HepG2 (cell line): ENCODE data around the gene ABCC3. TPM values are rescaled to one million over a fixed set of nuclear protein-coding genes. Genes with fewer than 3 reads are reported as not detected.

Experiments used
- ATAC-seq: fragments of 200-7000 bp; cut with Tn5 transposase; 3 replicates; pipeline ENCODE4 v1.9.1; 2020; ENCODE audit warnings: mild to moderate bottlenecking, moderate library complexity
- BruUV-seq: library from RNA; stranded (reverse); fragments of 400-500 nt; replicated peaks from 2 replicates; lab custom pipeline; 2021; lab: Mats Ljungman, UMichigan
- CTCF ChIA-PET: fragments of 300-600 bp; formaldehyde crosslinking; extraction: SDS; loops from one replicate; lab custom pipeline; 2021; ENCODE audit warnings: low total read pairs, inconsistent platforms, low intra/inter-chr PET ratio; lab: Yijun Ruan, JAX
- POLR2A ChIA-PET: fragments of 350-600 bp; sonication (Branson Sonifier 250); formaldehyde crosslinking; loops from one replicate; lab custom pipeline; 2020; ENCODE audit warnings: antibody characterized with exemption, inconsistent platforms; lab: Yijun Ruan, JAX
- DNase-seq: peaks from one replicate; pipeline ENCODE4 v3.0.0-alpha.2; 2015; ENCODE audit warnings: low spot score
- FAIRE-seq: peaks from 3 replicates; lab custom pipeline; 2011; peaks lifted over from hg19 to GRCh38; lab: Jason Lieb, UNC
- H2AFZ ChIP-seq: one replicate; pipeline ENCODE4 v1.6.1; 2011; ENCODE audit warnings: low read length, inconsistent platforms
- H3K27ac ChIP-seq: fragments of 300-600 bp; 3 replicates; pipeline ENCODE4 v1.8.0; 2011; ENCODE audit warnings: mixed run types, mild to moderate bottlenecking, mixed read lengths, low read length, inconsistent platforms; ENCODE audit not compliant: insufficient read depth; ENCODE audit errors: extremely low read length
- H3K27me3 ChIP-seq, 2 experiments: fragments of 200-600 bp in 1 of 2; 2 replicates in 1 of 2; 3 replicates in 1 of 2; pipeline versions ENCODE4 v1.6.0 to v1.8.0; 2011; ENCODE audit warnings: low read length in 2 of 2, mild to moderate bottlenecking in 2 of 2, moderate library complexity in 2 of 2, inconsistent platforms in 1 of 2; ENCODE audit not compliant: insufficient read depth in 2 of 2, control insufficient read depth in 1 of 2
- H3K36me3 ChIP-seq, 2 experiments: fragments of 200-600 bp in 1 of 2; replicated peaks in 1 of 2; 2 replicates in 1 of 2; 3 replicates in 1 of 2; pipeline versions ENCODE4 v1.5.1 to v1.8.0; 2011; ENCODE audit warnings: low read length in 2 of 2, inconsistent platforms in 1 of 2; ENCODE audit not compliant: insufficient read depth in 2 of 2, control insufficient read depth in 1 of 2
- H3K4me1 ChIP-seq: 2 replicates; pipeline ENCODE4 v1.5.1; 2012; ENCODE audit warnings: low read length, inconsistent platforms; ENCODE audit not compliant: insufficient read depth
- H3K4me2 ChIP-seq: 2 replicates; pipeline ENCODE4 v1.6.0; 2011; ENCODE audit warnings: low read depth, low read length, inconsistent platforms
- H3K4me3 ChIP-seq, 3 experiments: fragments of 200-600 bp in 1 of 3; sonication (generic), shearing (Covaris generic) in 1 of 3; replicated peaks in 1 of 3; 2 replicates each; pipeline ENCODE4 v1.5.1; 2011 to 2016; ENCODE audit warnings: low read length in 3 of 3, inconsistent platforms in 2 of 3, low read depth in 2 of 3, mild to moderate bottlenecking in 2 of 3, control low read depth in 1 of 3, mixed read lengths in 1 of 3; ENCODE audit not compliant: insufficient read depth in 1 of 3
- H3K79me2 ChIP-seq: one replicate; pipeline ENCODE4 v1.6.1; 2011; ENCODE audit warnings: low read length, inconsistent platforms; ENCODE audit not compliant: insufficient read depth
- H3K9ac ChIP-seq: 2 replicates; pipeline ENCODE4 v1.6.0; 2011; ENCODE audit warnings: mild to moderate bottlenecking, low read depth, low read length, inconsistent platforms; ENCODE audit not compliant: insufficient read depth
- H3K9me3 ChIP-seq: 2 replicates; pipeline ENCODE4 v1.5.1; 2012; ENCODE audit warnings: mild to moderate bottlenecking, low read length
- H4K20me1 ChIP-seq: 2 replicates; pipeline ENCODE4 v1.6.0; 2011; ENCODE audit warnings: inconsistent platforms, mild to moderate bottlenecking, low read length, moderate library complexity; ENCODE audit not compliant: insufficient read depth
- CHD4 ChIP-seq: fragments of 200-600 bp; sonication (generic); IDR thresholded peaks from 2 replicates; pipeline ENCODE4 v1.7.0; 2017; ENCODE audit warnings: mild to moderate bottlenecking, low read length, borderline replicate concordance
- DNMT1 ChIP-seq: sonication (generic); formaldehyde crosslinking; IDR thresholded peaks from 2 replicates; pipeline ENCODE4 v1.5.1; 2020; ENCODE audit warnings: mild to moderate bottlenecking, missing genetic modification reagents
- HIVEP1 ChIP-seq: sonication (generic); formaldehyde crosslinking; IDR thresholded peaks from 2 replicates; pipeline ENCODE4 v1.4.0; 2020; ENCODE audit warnings: mild to moderate bottlenecking, missing genetic modification reagents
- POGK ChIP-seq: sonication (generic); formaldehyde crosslinking; conservative IDR thresholded peaks from 2 replicates; pipeline ENCODE4 v1.8.0; 2022; ENCODE audit warnings: mild to moderate bottlenecking, moderate library complexity, missing genetic modification reagents
- POLR2G ChIP-seq: fragments of 200-400 bp; formaldehyde crosslinking; IDR thresholded peaks from 2 replicates; pipeline ENCODE4 v1.6.1; 2018; ENCODE audit warnings: mild to moderate bottlenecking, low read depth, low read length, moderate library complexity
- RAD21 ChIP-seq: fragments of 450-650 bp; formaldehyde crosslinking; IDR thresholded peaks from 2 replicates; pipeline ENCODE4 v1.5.0; 2020; ENCODE audit warnings: mild to moderate bottlenecking
- RNF219 ChIP-seq: sonication (generic); formaldehyde crosslinking; IDR thresholded peaks from 2 replicates; pipeline ENCODE4 v1.5.0; 2020; ENCODE audit warnings: mild to moderate bottlenecking, missing genetic modification reagents
- SP4 ChIP-seq: sonication (generic); formaldehyde crosslinking; IDR thresholded peaks from 2 replicates; pipeline ENCODE4 v1.8.1; 2023; ENCODE audit warnings: mild to moderate bottlenecking, missing genetic modification reagents
- ZMYM3 ChIP-seq: sonication (generic); formaldehyde crosslinking; IDR thresholded peaks from 2 replicates; pipeline ENCODE4 v1.5.1; 2020; ENCODE audit warnings: mild to moderate bottlenecking, missing genetic modification reagents
- ZNF510 ChIP-seq: sonication (generic); formaldehyde crosslinking; IDR thresholded peaks from 2 replicates; pipeline ENCODE4 v1.4.0; 2020; ENCODE audit warnings: low read depth, mild to moderate bottlenecking, missing genetic modification reagents
- ZNF747 ChIP-seq: sonication (generic); formaldehyde crosslinking; IDR thresholded peaks from 2 replicates; pipeline ENCODE4 v1.8.1; 2023; ENCODE audit warnings: missing genetic modification reagents, mild to moderate bottlenecking, borderline replicate concordance
- ZNF768 ChIP-seq: sonication (generic); formaldehyde crosslinking; IDR thresholded peaks from 2 replicates; pipeline ENCODE4 v1.4.0; 2020; ENCODE audit warnings: missing genetic modification reagents
- ZNF781 ChIP-seq: sonication (generic); formaldehyde crosslinking; IDR thresholded peaks from 2 replicates; pipeline ENCODE4 v1.5.1; 2020; ENCODE audit warnings: borderline replicate concordance, mild to moderate bottlenecking, missing genetic modification reagents; ENCODE audit errors: not compliant biosample characterization
- WGBS: methylation state at CpG from one replicate; pipeline ENCODE4 v1.1.6; 2017; ENCODE audit warnings: low lambda C conversion rate; 5-methylcytosine and 5-hydroxymethylcytosine counted together
- in situ Hi-C: cut with HindIII; loops from 2 replicates; pipeline ENCODE4 v1.10.0; 2017; ENCODE audit warnings: low pct_unique_long_range_greater_than_20kb; ENCODE audit not compliant: extremely low pct_ligation_motif_present
- intact Hi-C: fragments of 100-400 bp; cut with micrococcal nuclease; formaldehyde crosslinking; loops from one replicate; pipeline ENCODE4 v1.10.0; 2022; ENCODE audit not compliant: unreplicated experiment
- polyA plus RNA-seq, 8 experiments: library from polyadenylated mRNA; depleted of rRNA in 3 of 8; stranded (reverse) in 7 of 8; unstranded in 1 of 8; fragments of >200 nt; fragmentation: Illumina TruSeq in 4 of 8; extraction: Trizol in 4 of 8; gene quantifications; 2 replicates each; pipeline versions ENCODE4 v1.2.1 to v1.2.3, GENCODE V29; 2011 to 2016; ENCODE audit warnings: low read depth in 4 of 8, missing spikeins in 1 of 8, mixed read lengths in 1 of 8; ENCODE audit not compliant: insufficient read depth in 1 of 8
- total RNA-seq, 5 experiments: library from RNA; depleted of rRNA; stranded (reverse); fragments of >200 nt; fragmentation: Illumina TruSeq; extraction: Trizol; gene quantifications; 2 replicates each; pipeline ENCODE4 v1.2.3, GENCODE V29; 2016; ENCODE audit warnings: low read depth in 1 of 5
- TF ChIP-seq, protein P1 (sequence below): sonication (generic); formaldehyde crosslinking; IDR thresholded peaks from 2 replicates; pipeline ENCODE4 v1.4.0; 2020; ENCODE audit warnings: missing genetic modification reagents, borderline replicate concordance
- TF ChIP-seq, protein P2 (sequence below): sonication (generic); formaldehyde crosslinking; IDR thresholded peaks from 2 replicates; pipeline ENCODE4 v1.8.1; 2023; ENCODE audit warnings: mild to moderate bottlenecking, missing genetic modification reagents

The ABCC3 gene
- total and polyA plus RNA-seq, 2 of the 13 experiments (the other 11 are each of a cell fraction or from before 2014, with no cell fraction given) = 25.2 to 50.7 TPM

- TF ChIP-seq ZNF510 (CRISPR knock-in tag) = no peak
- TF ChIP-seq HIVEP1 = no peak; the same call in 1 of the 2 replicates
- TF ChIP-seq, protein P1, sequence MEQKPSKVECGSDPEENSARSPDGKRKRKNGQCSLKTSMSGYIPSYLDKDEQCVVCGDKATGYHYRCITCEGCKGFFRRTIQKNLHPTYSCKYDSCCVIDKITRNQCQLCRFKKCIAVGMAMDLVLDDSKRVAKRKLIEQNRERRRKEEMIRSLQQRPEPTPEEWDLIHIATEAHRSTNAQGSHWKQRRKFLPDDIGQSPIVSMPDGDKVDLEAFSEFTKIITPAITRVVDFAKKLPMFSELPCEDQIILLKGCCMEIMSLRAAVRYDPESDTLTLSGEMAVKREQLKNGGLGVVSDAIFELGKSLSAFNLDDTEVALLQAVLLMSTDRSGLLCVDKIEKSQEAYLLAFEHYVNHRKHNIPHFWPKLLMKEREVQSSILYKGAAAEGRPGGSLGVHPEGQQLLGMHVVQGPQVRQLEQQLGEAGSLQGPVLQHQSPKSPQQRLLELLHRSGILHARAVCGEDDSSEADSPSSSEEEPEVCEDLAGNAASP (CRISPR knock-in tag) = no peak
- TF ChIP-seq ZNF747 (CRISPR knock-in tag) = no peak; the same call in 1 of the 2 replicates
- TF ChIP-seq DNMT1 = no peak
Observed at GRCh38 chr17:50660887-50661345, 26.2 kb downstream of the ABCC3 start (continued).

GRCh38 chr17:50661348-50661747 lies 26.7 kb downstream of the ABCC3 start:
- TF ChIP-seq POLR2G (peak; percentile 12; the same call in 1 of the 2 replicates), ZNF768 (CRISPR knock-in tag) (peak; percentile 96), SP4 (CRISPR knock-in tag) (0 out of 2 replicates have a peak, but pooled peaks have one; percentile 41), RNF219 (CRISPR knock-in tag) (0 out of 2 replicates have a peak, but pooled peaks have one; percentile 65), POGK (CRISPR knock-in tag) (no peak), CHD4 (peak; percentile 37; the same call in 1 of the 2 replicates), ZNF781 (CRISPR knock-in tag) (no peak), ZMYM3 (CRISPR knock-in tag) (peak; percentile 55; the same call in 1 of the 2 replicates), RAD21 (CRISPR knock-in tag) (0 out of 2 replicates have a peak, but pooled peaks have one; percentile 17)
- TF ChIP-seq, protein P2, sequence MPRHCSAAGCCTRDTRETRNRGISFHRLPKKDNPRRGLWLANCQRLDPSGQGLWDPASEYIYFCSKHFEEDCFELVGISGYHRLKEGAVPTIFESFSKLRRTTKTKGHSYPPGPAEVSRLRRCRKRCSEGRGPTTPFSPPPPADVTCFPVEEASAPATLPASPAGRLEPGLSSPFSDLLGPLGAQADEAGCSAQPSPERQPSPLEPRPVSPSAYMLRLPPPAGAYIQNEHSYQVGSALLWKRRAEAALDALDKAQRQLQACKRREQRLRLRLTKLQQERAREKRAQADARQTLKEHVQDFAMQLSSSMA (CRISPR knock-in tag) = 0 out of 2 replicates have a peak, but pooled peaks have one; percentile 37
- peaks cover 81% of the 10 kb centered on the region for H3K4me1 ChIP-seq
- no peak overlapping the region for H2AFZ ChIP-seq
- H3K27me3 ChIP-seq = no peaks in the 10 kb centered on the region
- ATAC-seq (no peak), DNase-seq (no peak), FAIRE-seq (no peak)
- 59% methylated on average over 5 of the region's 5 CpGs for WGBS
- H3K9me3 ChIP-seq = no peaks in the 10 kb centered on the region
- H3K4me2 ChIP-seq = peak overlapping the region; percentile 45
- ChIA-PET POLR2A (interaction anchor here (0.7 to 4.6 kb wide), 13 partner anchors 8 to 119 kb away, joined by 3 to 140 read pairs (median 11); partner anchors contain the start of genes ABCC3 and LUC7L3), CTCF (no interaction called here)
- intact Hi-C loops (loop anchor here (2.0 kb wide), 1 partner anchor 17 kb away; no protein-coding TSS in a partner anchor), in situ Hi-C loops (no loop called here)
- H3K36me3 ChIP-seq = no peaks in the 10 kb centered on the region
- peak overlapping the region; percentile 50 for H3K9ac ChIP-seq
- H3K79me2 ChIP-seq = no peaks in the 10 kb centered on the region
- BruUV-seq = TSS peak; percentile 94
- H4K20me1 ChIP-seq = no peaks in the 10 kb centered on the region
- peak overlapping the region in 1 of 3 experiments; percentile 11; a peak in 1 of 6 replicates for H3K4me3 ChIP-seq
- peak overlapping the region; percentile 82 for H3K27ac ChIP-seq
